GM12878 (cell line): Measurements from ENCODE around the gene CNTNAP2. TPM values are rescaled to one million over a fixed set of nuclear protein-coding genes. Genes with fewer than 3 reads are reported as not detected.

Source experiments
- ATAC-seq: fragments of 200-7000 bp; cut with Tn5 transposase; 3 replicates; pipeline ENCODE4 v1.9.1; 2020; ENCODE audit warnings: mild to moderate bottlenecking, moderate library complexity
- BruUV-seq: library from RNA; stranded (reverse); fragments of 400-500 nt; replicated peaks from 2 replicates; lab custom pipeline; 2021; lab: Mats Ljungman, UMichigan
- CTCF ChIA-PET: fragments of 300-600 bp; sonication (Branson Sonifier 250); formaldehyde crosslinking; extraction: SDS; loops from one replicate; lab custom pipeline; 2021; ENCODE audit warnings: inconsistent platforms; lab: Yijun Ruan, JAX
- POLR2A ChIA-PET: fragments of 350-600 bp; formaldehyde crosslinking; extraction: SDS; loops from one replicate; lab custom pipeline; 2021; ENCODE audit warnings: inconsistent platforms; lab: Charles Lee
- RAD21 ChIA-PET: fragments of 300-600 bp; sonication (Branson Sonifier 250); formaldehyde crosslinking; loops from one replicate; lab custom pipeline; 2023; ENCODE audit warnings: antibody characterized with exemption; ENCODE audit not compliant: unreplicated experiment; lab: Charles Lee
- SMC1A ChIA-PET: fragments of 300-600 bp; sonication (Branson Sonifier 250); formaldehyde crosslinking; loops from one replicate; lab custom pipeline; 2023; ENCODE audit not compliant: unreplicated experiment, uncharacterized antibody; lab: Charles Lee
- DNase-seq: peaks from one replicate; pipeline ENCODE4 v3.0.0-alpha.2; 2011; ENCODE audit warnings: low read depth, low spot score
- FAIRE-seq: peaks from 3 replicates; lab custom pipeline; 2011; peaks lifted over from hg19 to GRCh38; lab: Jason Lieb, UNC
- H2AFZ ChIP-seq: 2 replicates; pipeline ENCODE4 v1.6.0; 2011; ENCODE audit warnings: low read depth, low read length, control low read depth; ENCODE audit not compliant: control insufficient read depth
- H3K27ac ChIP-seq: 2 replicates; pipeline ENCODE4 v1.5.1; 2011; ENCODE audit warnings: control low read depth; ENCODE audit not compliant: control insufficient read depth, insufficient read depth
- H3K27me3 ChIP-seq, 2 experiments: replicated peaks in 1 of 2; 2 replicates each; pipeline versions ENCODE4 v1.6.0 to v1.6.1; 2011; ENCODE audit warnings: low read length in 1 of 2; ENCODE audit not compliant: control insufficient read depth in 2 of 2, insufficient read depth in 2 of 2
- H3K36me3 ChIP-seq, 2 experiments: 2 replicates each; pipeline ENCODE4 v1.5.1; 2011; ENCODE audit warnings: low read length in 1 of 2; ENCODE audit not compliant: control insufficient read depth in 2 of 2, insufficient read depth in 2 of 2
- H3K4me1 ChIP-seq: 2 replicates; pipeline ENCODE4 v1.6.1; 2011; ENCODE audit warnings: mild to moderate bottlenecking, low read length, moderate library complexity, mixed read lengths; ENCODE audit not compliant: control insufficient read depth, insufficient read depth
- H3K4me2 ChIP-seq: 2 replicates; pipeline ENCODE4 v1.6.0; 2011; ENCODE audit warnings: control low read depth; ENCODE audit not compliant: control insufficient read depth, insufficient read depth
- H3K4me3 ChIP-seq: fragments of 200-600 bp; sonication (generic); 2 replicates; pipeline ENCODE4 v1.5.1; 2016
- H3K79me2 ChIP-seq: 2 replicates; pipeline ENCODE4 v1.6.0; 2011; ENCODE audit warnings: low read length; ENCODE audit not compliant: control insufficient read depth, insufficient read depth
- H3K9ac ChIP-seq: 2 replicates; pipeline ENCODE4 v1.8.0; 2011; ENCODE audit warnings: low read length, control low read depth, mixed read lengths; ENCODE audit not compliant: control insufficient read depth, insufficient read depth
- H3K9me3 ChIP-seq: replicated peaks from 3 replicates; pipeline ENCODE4 v1.5.1; 2011; ENCODE audit warnings: mild to moderate bottlenecking, low read length; ENCODE audit not compliant: control insufficient read depth, insufficient read depth
- H4K20me1 ChIP-seq: 2 replicates; pipeline ENCODE4 v1.6.0; 2011; ENCODE audit not compliant: control insufficient read depth, insufficient read depth
- CBX5 ChIP-seq: sonication (generic); IDR thresholded peaks from 2 replicates; pipeline ENCODE4 v1.6.1; 2016; ENCODE audit warnings: low read depth, moderate library complexity, mild to moderate bottlenecking, inconsistent platforms
- IKZF1 ChIP-seq: fragments of 450-650 bp; conservative IDR thresholded peaks from 2 replicates; pipeline ENCODE4 v1.6.1; 2017; ENCODE audit warnings: antibody characterized with exemption, mild to moderate bottlenecking
- MTA2 ChIP-seq: fragments of 450-650 bp; IDR thresholded peaks from 2 replicates; pipeline ENCODE4 v1.6.1; 2016; ENCODE audit warnings: low read depth, mild to moderate bottlenecking, moderate library complexity
- MYC ChIP-seq: IDR thresholded peaks from 2 replicates; pipeline ENCODE4 v1.6.1; 2011; ENCODE audit warnings: mild to moderate bottlenecking, low read length, moderate library complexity, inconsistent platforms; ENCODE audit not compliant: insufficient read depth, insufficient replicate concordance, insufficient read length, severe bottlenecking
- POU2F2 ChIP-seq: IDR thresholded peaks from 3 replicates; pipeline ENCODE4 v1.6.1; 2011; ENCODE audit warnings: low read depth, mild to moderate bottlenecking, low read length, borderline replicate concordance
- RAD51 ChIP-seq: fragments of 450-650 bp; IDR thresholded peaks from 2 replicates; pipeline ENCODE4 v1.6.1; 2016; ENCODE audit warnings: moderate library complexity, mild to moderate bottlenecking, inconsistent platforms
- SUPT20H ChIP-seq: IDR thresholded peaks from 2 replicates; pipeline ENCODE4 v1.6.1; 2011; ENCODE audit warnings: low read depth, mild to moderate bottlenecking, low read length, moderate library complexity, borderline replicate concordance; ENCODE audit not compliant: control insufficient read depth
- SUZ12 ChIP-seq: fragments of 200-600 bp; sonication (generic); IDR thresholded peaks from one replicate; pipeline ENCODE4 v1.6.1; 2018; ENCODE audit warnings: antibody characterized with exemption, mild to moderate bottlenecking; ENCODE audit not compliant: unreplicated experiment
- TCF12 ChIP-seq: IDR thresholded peaks from 2 replicates; pipeline ENCODE4 v1.6.1; 2011; ENCODE audit warnings: low read depth, mild to moderate bottlenecking, low read length
- WRNIP1 ChIP-seq: IDR thresholded peaks from 2 replicates; pipeline ENCODE4 v1.6.1; 2011; ENCODE audit warnings: low read depth, low read length, improper control_type of control experiment, borderline replicate concordance
- ZSCAN29 ChIP-seq: fragments of 450-650 bp; IDR thresholded peaks from 2 replicates; pipeline ENCODE4 v1.6.1; 2017; ENCODE audit warnings: mild to moderate bottlenecking, moderate library complexity
- WGBS: methylation state at CpG from one replicate; pipeline ENCODE4 v1.1.6; 2016; ENCODE audit warnings: low lambda C conversion rate; ENCODE audit not compliant: insufficient replicate concordance, insufficient coverage; ENCODE audit errors: missing lambda C conversion rate; 5-methylcytosine and 5-hydroxymethylcytosine counted together
- in situ Hi-C: fragments of 300-500 bp; cut with MboI; formaldehyde crosslinking; loops from 9 replicates; pipeline ENCODE4 v1.14.3; 2018; ENCODE audit warnings: mixed read lengths
- intact Hi-C: fragments of 100-400 bp; cut with micrococcal nuclease; formaldehyde crosslinking; loops from one replicate; pipeline ENCODE4 v1.14.2; 2022; ENCODE audit not compliant: unreplicated experiment
- polyA plus RNA-seq, 11 experiments: library from polyadenylated mRNA; depleted of rRNA in 4 of 11; unstranded in 6 of 11; stranded (reverse) in 5 of 11; fragments of >200 nt; fragmentation: Nextera tagmentation in 4 of 11; fragmentation: Illumina TruSeq in 1 of 11; extraction: Ambion mirVana in 4 of 11; extraction: Trizol in 1 of 11; gene quantifications; 1 replicate in 1 of 11; 2 replicates in 10 of 11; pipeline versions ENCODE4 v1.2.1 to v1.2.3, GENCODE V29; 2011 to 2016; ENCODE audit warnings: inconsistent platforms in 2 of 11, missing spikeins in 2 of 11, low read depth in 1 of 11
- total RNA-seq, 4 experiments: library from RNA; depleted of rRNA in 3 of 4; stranded (reverse); fragments of >200 nt in 3 of 4; fragmentation: Illumina TruSeq in 1 of 4; extraction: Trizol in 1 of 4; gene quantifications; 2 replicates each; pipeline versions ENCODE4 v1.2.1 to v1.2.3, GENCODE V29; 2013 to 2021
- TF ChIP-seq, protein P1 (sequence below): fragments of 150-350 bp; IDR thresholded peaks from 2 replicates; pipeline ENCODE4 v1.6.1; 2016; ENCODE audit warnings: low read depth, low read length
- TF ChIP-seq, protein P2 (sequence below): fragments of 450-650 bp; formaldehyde crosslinking; IDR thresholded peaks from 2 replicates; pipeline ENCODE4 v1.4.0; 2020; ENCODE audit warnings: mild to moderate bottlenecking, moderate library complexity
- TF ChIP-seq, protein P3 (sequence below): IDR thresholded peaks from 2 replicates; pipeline ENCODE4 v1.6.1; 2012; ENCODE audit warnings: mild to moderate bottlenecking, low read depth, low read length

The CNTNAP2 gene
- total and polyA plus RNA-seq, 10 of the 15 experiments (the other 5 are each of a cell fraction or from before 2014, with no cell fraction given) = 0.03 to 0.08 (median 0.03) TPM; not detected in 7

DNA sequence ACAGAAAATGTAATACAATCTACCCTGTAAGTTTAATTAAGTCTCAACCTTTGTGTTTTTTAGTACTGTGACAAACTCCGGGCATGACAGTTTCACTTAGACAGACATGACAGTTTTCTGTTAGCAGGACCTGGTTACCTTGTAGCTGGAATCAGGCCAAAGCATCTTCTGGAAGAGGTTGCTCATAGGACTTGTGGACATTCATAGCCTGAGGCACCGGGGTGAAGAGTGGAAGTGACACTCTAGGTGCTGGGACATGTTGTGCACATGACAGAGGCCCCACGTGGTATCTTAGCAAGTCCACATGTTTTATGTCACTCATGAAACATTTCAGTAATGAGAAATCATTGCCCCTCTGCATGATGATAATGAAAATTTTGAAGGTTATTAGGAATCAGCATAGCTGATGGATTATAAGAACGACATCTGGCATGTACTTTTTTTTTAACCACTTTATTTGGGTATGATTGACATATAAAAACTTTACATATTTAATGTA lies 441.4 kb downstream of the CNTNAP2 start:
- DNase-seq (no peak), ATAC-seq (no peak), FAIRE-seq (no peak)
- H3K9ac ChIP-seq = no peak overlapping the region
- intact Hi-C loops (no loop called here), in situ Hi-C loops (no loop called here)
- H3K9me3 ChIP-seq = no peaks in the 10 kb centered on the region
- no peak overlapping the region for H2AFZ ChIP-seq
- SMC1A ChIA-PET = no interaction called here
- H3K4me3 ChIP-seq = no peak overlapping the region
- CTCF ChIA-PET = no interaction called here
- BruUV-seq = no TSS peak
- no peaks in the 10 kb centered on the region for H3K79me2 ChIP-seq
- H4K20me1 ChIP-seq = no peaks in the 10 kb centered on the region
- RAD21 ChIA-PET = no interaction called here
- no peaks in the 10 kb centered on the region for H3K36me3 ChIP-seq
- no peak overlapping the region for H3K4me2 ChIP-seq
- POLR2A ChIA-PET = no interaction called here
- no peaks in the 10 kb centered on the region for H3K27me3 ChIP-seq
- WGBS = 15% methylated on average over 4 of the region's 4 CpGs
- H3K4me1 ChIP-seq = no peaks in the 10 kb centered on the region
- H3K27ac ChIP-seq = no peak overlapping the region
- TF ChIP-seq SUZ12 = no peak
- no peak for TF ChIP-seq RAD51
- no peak for TF ChIP-seq POU2F2
- no peak for TF ChIP-seq ZSCAN29
- TF ChIP-seq, protein P1, sequence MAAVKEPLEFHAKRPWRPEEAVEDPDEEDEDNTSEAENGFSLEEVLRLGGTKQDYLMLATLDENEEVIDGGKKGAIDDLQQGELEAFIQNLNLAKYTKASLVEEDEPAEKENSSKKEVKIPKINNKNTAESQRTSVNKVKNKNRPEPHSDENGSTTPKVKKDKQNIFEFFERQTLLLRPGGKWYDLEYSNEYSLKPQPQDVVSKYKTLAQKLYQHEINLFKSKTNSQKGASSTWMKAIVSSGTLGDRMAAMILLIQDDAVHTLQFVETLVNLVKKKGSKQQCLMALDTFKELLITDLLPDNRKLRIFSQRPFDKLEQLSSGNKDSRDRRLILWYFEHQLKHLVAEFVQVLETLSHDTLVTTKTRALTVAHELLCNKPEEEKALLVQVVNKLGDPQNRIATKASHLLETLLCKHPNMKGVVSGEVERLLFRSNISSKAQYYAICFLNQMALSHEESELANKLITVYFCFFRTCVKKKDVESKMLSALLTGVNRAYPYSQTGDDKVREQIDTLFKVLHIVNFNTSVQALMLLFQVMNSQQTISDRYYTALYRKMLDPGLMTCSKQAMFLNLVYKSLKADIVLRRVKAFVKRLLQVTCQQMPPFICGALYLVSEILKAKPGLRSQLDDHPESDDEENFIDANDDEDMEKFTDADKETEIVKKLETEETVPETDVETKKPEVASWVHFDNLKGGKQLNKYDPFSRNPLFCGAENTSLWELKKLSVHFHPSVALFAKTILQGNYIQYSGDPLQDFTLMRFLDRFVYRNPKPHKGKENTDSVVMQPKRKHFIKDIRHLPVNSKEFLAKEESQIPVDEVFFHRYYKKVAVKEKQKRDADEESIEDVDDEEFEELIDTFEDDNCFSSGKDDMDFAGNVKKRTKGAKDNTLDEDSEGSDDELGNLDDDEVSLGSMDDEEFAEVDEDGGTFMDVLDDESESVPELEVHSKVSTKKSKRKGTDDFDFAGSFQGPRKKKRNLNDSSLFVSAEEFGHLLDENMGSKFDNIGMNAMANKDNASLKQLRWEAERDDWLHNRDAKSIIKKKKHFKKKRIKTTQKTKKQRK = no peak
- no peak for TF ChIP-seq MYC
- no peak for TF ChIP-seq WRNIP1
- TF ChIP-seq, protein P2, sequence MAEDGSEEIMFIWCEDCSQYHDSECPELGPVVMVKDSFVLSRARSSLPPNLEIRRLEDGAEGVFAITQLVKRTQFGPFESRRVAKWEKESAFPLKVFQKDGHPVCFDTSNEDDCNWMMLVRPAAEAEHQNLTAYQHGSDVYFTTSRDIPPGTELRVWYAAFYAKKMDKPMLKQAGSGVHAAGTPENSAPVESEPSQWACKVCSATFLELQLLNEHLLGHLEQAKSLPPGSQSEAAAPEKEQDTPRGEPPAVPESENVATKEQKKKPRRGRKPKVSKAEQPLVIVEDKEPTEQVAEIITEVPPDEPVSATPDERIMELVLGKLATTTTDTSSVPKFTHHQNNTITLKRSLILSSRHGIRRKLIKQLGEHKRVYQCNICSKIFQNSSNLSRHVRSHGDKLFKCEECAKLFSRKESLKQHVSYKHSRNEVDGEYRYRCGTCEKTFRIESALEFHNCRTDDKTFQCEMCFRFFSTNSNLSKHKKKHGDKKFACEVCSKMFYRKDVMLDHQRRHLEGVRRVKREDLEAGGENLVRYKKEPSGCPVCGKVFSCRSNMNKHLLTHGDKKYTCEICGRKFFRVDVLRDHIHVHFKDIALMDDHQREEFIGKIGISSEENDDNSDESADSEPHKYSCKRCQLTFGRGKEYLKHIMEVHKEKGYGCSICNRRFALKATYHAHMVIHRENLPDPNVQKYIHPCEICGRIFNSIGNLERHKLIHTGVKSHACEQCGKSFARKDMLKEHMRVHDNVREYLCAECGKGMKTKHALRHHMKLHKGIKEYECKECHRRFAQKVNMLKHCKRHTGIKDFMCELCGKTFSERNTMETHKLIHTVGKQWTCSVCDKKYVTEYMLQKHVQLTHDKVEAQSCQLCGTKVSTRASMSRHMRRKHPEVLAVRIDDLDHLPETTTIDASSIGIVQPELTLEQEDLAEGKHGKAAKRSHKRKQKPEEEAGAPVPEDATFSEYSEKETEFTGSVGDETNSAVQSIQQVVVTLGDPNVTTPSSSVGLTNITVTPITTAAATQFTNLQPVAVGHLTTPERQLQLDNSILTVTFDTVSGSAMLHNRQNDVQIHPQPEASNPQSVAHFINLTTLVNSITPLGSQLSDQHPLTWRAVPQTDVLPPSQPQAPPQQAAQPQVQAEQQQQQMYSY (CRISPR knock-in tag) = no peak
- TF ChIP-seq, protein P3, sequence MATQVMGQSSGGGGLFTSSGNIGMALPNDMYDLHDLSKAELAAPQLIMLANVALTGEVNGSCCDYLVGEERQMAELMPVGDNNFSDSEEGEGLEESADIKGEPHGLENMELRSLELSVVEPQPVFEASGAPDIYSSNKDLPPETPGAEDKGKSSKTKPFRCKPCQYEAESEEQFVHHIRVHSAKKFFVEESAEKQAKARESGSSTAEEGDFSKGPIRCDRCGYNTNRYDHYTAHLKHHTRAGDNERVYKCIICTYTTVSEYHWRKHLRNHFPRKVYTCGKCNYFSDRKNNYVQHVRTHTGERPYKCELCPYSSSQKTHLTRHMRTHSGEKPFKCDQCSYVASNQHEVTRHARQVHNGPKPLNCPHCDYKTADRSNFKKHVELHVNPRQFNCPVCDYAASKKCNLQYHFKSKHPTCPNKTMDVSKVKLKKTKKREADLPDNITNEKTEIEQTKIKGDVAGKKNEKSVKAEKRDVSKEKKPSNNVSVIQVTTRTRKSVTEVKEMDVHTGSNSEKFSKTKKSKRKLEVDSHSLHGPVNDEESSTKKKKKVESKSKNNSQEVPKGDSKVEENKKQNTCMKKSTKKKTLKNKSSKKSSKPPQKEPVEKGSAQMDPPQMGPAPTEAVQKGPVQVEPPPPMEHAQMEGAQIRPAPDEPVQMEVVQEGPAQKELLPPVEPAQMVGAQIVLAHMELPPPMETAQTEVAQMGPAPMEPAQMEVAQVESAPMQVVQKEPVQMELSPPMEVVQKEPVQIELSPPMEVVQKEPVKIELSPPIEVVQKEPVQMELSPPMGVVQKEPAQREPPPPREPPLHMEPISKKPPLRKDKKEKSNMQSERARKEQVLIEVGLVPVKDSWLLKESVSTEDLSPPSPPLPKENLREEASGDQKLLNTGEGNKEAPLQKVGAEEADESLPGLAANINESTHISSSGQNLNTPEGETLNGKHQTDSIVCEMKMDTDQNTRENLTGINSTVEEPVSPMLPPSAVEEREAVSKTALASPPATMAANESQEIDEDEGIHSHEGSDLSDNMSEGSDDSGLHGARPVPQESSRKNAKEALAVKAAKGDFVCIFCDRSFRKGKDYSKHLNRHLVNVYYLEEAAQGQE = no peak
- TF ChIP-seq CBX5 = no peak
- TF ChIP-seq SUPT20H = no peak
- no peak for TF ChIP-seq IKZF1
- no peak for TF ChIP-seq TCF12
- no peak for TF ChIP-seq MTA2
